HG03039 (cell line): ENCODE measurements around the gene DOCK9.

ENCODE experiments used
- ATAC-seq: cut with Tn5 transposase; IDR thresholded peaks from one replicate; pipeline ENCODE4 v1.9.1; 2021; ENCODE audit warnings: mild to moderate bottlenecking, moderate library complexity; ENCODE audit not compliant: unreplicated experiment

Gene DOCK9

GRCh38 chr13:98997738-98998641 is 20.1 kb upstream of the DOCK9 start:
- ATAC-seq: no peak

GRCh38 chr13:98997011-98997730 is 19.3 kb upstream of the DOCK9 start:
- ATAC-seq: no peak

- ATAC-seq: no peak
These were observed 18.2 kb upstream of the DOCK9 start for GRCh38 chr13:98996046-98996445.

- ATAC-seq: no peak
These were observed 17.0 kb upstream of the DOCK9 start for GRCh38 chr13:98994896-98995295.

GRCh38 chr13:98994080-98994479 is 16.2 kb upstream of the DOCK9 start:
- ATAC-seq: no peak

GRCh38 chr13:98992355-98992754 is 14.5 kb upstream of the DOCK9 start:
- no peak for ATAC-seq

GRCh38 chr13:98990701-98991100 is 12.8 kb upstream of the DOCK9 start:
- no peak for ATAC-seq

- no peak for ATAC-seq
These were observed 11.8 kb upstream of the DOCK9 start for GRCh38 chr13:98989469-98990235.

- no peak for ATAC-seq
These were observed 10.9 kb upstream of the DOCK9 start for GRCh38 chr13:98988780-98989179.

GRCh38 chr13:98988277-98988676 is 10.4 kb upstream of the DOCK9 start:
- ATAC-seq: no peak

GRCh38 chr13:98987275-98987674 is 9.4 kb upstream of the DOCK9 start:
- ATAC-seq: no peak

- no peak for ATAC-seq
These were observed 8.5 kb upstream of the DOCK9 start for GRCh38 chr13:98986226-98986846.

- ATAC-seq: no peak
These were observed 7.7 kb upstream of the DOCK9 start for GRCh38 chr13:98985591-98985990.

- ATAC-seq: no peak
These were observed 7.1 kb upstream of the DOCK9 start for GRCh38 chr13:98984983-98985382.

GRCh38 chr13:98984118-98984517 is 6.3 kb upstream of the DOCK9 start:
- ATAC-seq: no peak

GRCh38 chr13:98983182-98983581 is 5.3 kb upstream of the DOCK9 start:
- ATAC-seq: no peak

GRCh38 chr13:98981369-98982080 is 3.7 kb upstream of the DOCK9 start:
- ATAC-seq: no peak

GRCh38 chr13:98979012-98979660 is 1.3 kb upstream of the DOCK9 start:
- no peak for ATAC-seq

GRCh38 chr13:98978280-98978679 is 416 bp upstream of the DOCK9 start:
- ATAC-seq: no peak

GRCh38 chr13:98976941-98977340 is 923 bp downstream of the DOCK9 start:
- no peak for ATAC-seq
